ENCODE data around the gene IL2RG.

DNA sequence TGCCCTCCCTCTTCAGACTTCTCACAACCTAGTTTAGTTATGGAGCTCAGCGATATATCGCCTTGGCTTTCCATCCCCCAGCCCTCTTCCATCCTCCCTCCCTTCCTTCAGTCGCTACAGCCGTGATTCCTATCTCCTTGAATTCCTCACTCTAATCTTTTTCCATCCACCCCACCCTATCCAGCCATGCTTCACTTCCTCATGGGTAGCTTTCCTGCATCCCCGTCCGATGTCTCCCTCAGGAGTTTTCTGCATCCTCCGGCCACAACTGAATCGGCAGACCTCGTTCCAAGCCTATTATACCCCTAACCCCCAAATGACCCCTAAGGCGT is 43.7 kb downstream of the IL2RG start:
- TF ChIP-seq POLR2A (IDR thresholded peaks at IDR 0.05), result no peak
- TF ChIP-seq CTCF (IDR thresholded peaks at IDR 0.05), result no peak
